Dermis microvascular lymphatic vessel endothelial cell (primary cell): ENCODE data around the gene MAGED4B. TPM values are rescaled to one million over a fixed set of nuclear protein-coding genes. Genes with fewer than 3 reads are reported as not detected.
"Not testable (repeated sequence)": the region's sequence is repeated elsewhere in the genome, so short reads cannot be mapped to it uniquely, and the experiment has no call there.

ENCODE experiments used
- DNase-seq, 2 donors: peaks; one replicate each; pipeline versions ENCODE4 v3.0.0 to v3.0.0-alpha.2; 2010; ENCODE audit warnings: low read depth in 2 of 2
- total RNA-seq: library from RNA; depleted of rRNA; stranded (reverse); fragments of >200 nt; gene quantifications from 2 replicates; pipeline ENCODE4 v1.2.1, GENCODE V29; 2014

The MAGED4B gene
- 22.9 and 52.7 TPM in 2 replicates for total RNA-seq

GRCh38 chrX:52068666-52069640 is at the start of gene MAGED4B:
Gene MAGED4B, minus strand, starts transcription at chrX:52069183. Its CDS starts 1,011 bp downstream, at chrX:52068172.
- DNase-seq = not testable (repeated sequence)

- no peak for DNase-seq
These were observed 49.3 kb upstream of the MAGED4B start for GRCh38 chrX:52118262-52118661.

- no peak for DNase-seq
These were observed 13.6 kb upstream of the MAGED4B start for GRCh38 chrX:52082578-52082977.

GRCh38 chrX:52078131-52078530 is 9.1 kb upstream of the MAGED4B start:
- no peak for DNase-seq

- DNase-seq = not testable (repeated sequence)
These were observed 26.7 kb downstream of the MAGED4B start for GRCh38 chrX:52042288-52042687.

- DNase-seq = no peak
These were observed 34.8 kb downstream of the MAGED4B start for GRCh38 chrX:52034211-52034610.

- no peak for DNase-seq
These were observed 37.6 kb downstream of the MAGED4B start for GRCh38 chrX:52031371-52031770.

- DNase-seq = no peak
These were observed 53.2 kb downstream of the MAGED4B start for GRCh38 chrX:52015794-52016193.

Other genes with a start within 250 kb of the MAGED4B start
- 47.0 and 84.8 TPM in 2 replicates for gene MAGED1, start 175.6 kb downstream of the MAGED4B start, total RNA-seq
- gene MAGED4, start 115.7 kb upstream of the MAGED4B start, total RNA-seq = 18.9 and 33.4 TPM in 2 replicates